OCI-LY7 (cell line): ENCODE measurements around the gene FDXACB1. TPM values are rescaled to one million over a fixed set of nuclear protein-coding genes. Genes with fewer than 3 reads are reported as not detected.

Source experiments
- BruUV-seq: library from RNA; stranded (reverse); fragments of 400-500 nt; replicated peaks from 2 replicates; lab custom pipeline; 2021; lab: Mats Ljungman, UMichigan
- CTCF ChIA-PET: fragments of 300-600 bp; sonication (Branson Sonifier 250); formaldehyde crosslinking; loops from one replicate; lab custom pipeline; 2022; ENCODE audit warnings: antibody characterized with exemption; ENCODE audit not compliant: unreplicated experiment; lab: Charles Lee
- POLR2A ChIA-PET: fragments of 300-600 bp; sonication (Branson Sonifier 250); formaldehyde crosslinking; loops from one replicate; lab custom pipeline; 2022; ENCODE audit warnings: antibody characterized with exemption; lab: Charles Lee
- DNase-seq: peaks from one replicate; pipeline ENCODE4 v3.0.0-alpha.2; 2015; ENCODE audit warnings: low spot score
- H2AFZ ChIP-seq: fragments of 200-600 bp; sonication (generic), shearing (Covaris generic); 2 replicates; pipeline ENCODE4 v1.6.1; 2014; ENCODE audit warnings: mild to moderate bottlenecking, antibody characterized with exemption, low read length, moderate library complexity
- H3K27ac ChIP-seq: fragments of 200-600 bp; sonication (generic); 2 replicates; pipeline ENCODE4 v1.5.1; 2014; ENCODE audit warnings: mixed run types, low read depth, mild to moderate bottlenecking, moderate library complexity, low read length, inconsistent platforms; ENCODE audit not compliant: poor library complexity, severe bottlenecking
- H3K36me3 ChIP-seq: fragments of 200-600 bp; sonication (generic); 2 replicates; pipeline ENCODE4 v1.6.1; 2014; ENCODE audit warnings: mild to moderate bottlenecking, antibody characterized with exemption, low read length, moderate library complexity, mixed read lengths; ENCODE audit not compliant: insufficient read depth
- H3K4me1 ChIP-seq: fragments of 200-600 bp; sonication (generic); 2 replicates; pipeline ENCODE4 v1.5.1; 2014; ENCODE audit warnings: mild to moderate bottlenecking, low read length; ENCODE audit not compliant: insufficient read depth, poor library complexity, severe bottlenecking
- H3K4me2 ChIP-seq: fragments of 200-600 bp; sonication (generic); 2 replicates; pipeline ENCODE4 v1.6.1; 2014; ENCODE audit warnings: mild to moderate bottlenecking, low read length
- H3K4me3 ChIP-seq: fragments of 200-600 bp; sonication (generic); 2 replicates; pipeline ENCODE4 v1.5.1; 2014; ENCODE audit warnings: mild to moderate bottlenecking, low read depth, low read length; ENCODE audit not compliant: poor library complexity, severe bottlenecking
- H3K79me2 ChIP-seq: fragments of 200-600 bp; sonication (generic); 2 replicates; pipeline ENCODE4 v1.6.1; 2016; ENCODE audit warnings: low read depth, mild to moderate bottlenecking, low read length, moderate library complexity, mixed read lengths; ENCODE audit not compliant: insufficient read depth
- H3K9me2 ChIP-seq: fragments of 200-600 bp; sonication (generic); 2 replicates; pipeline ENCODE4 v1.6.1; 2016; ENCODE audit warnings: mild to moderate bottlenecking, low read length, mixed read lengths; ENCODE audit not compliant: insufficient read depth
- H3K9me3 ChIP-seq: fragments of 200-600 bp; sonication (generic); 2 replicates; pipeline ENCODE4 v1.6.1; 2014; ENCODE audit warnings: mild to moderate bottlenecking, mixed run types, low read length, mixed read lengths
- H4K20me1 ChIP-seq: fragments of 200-600 bp; sonication (generic); 2 replicates; pipeline ENCODE4 v1.6.1; 2014; ENCODE audit warnings: mild to moderate bottlenecking, antibody characterized with exemption, low read length, moderate library complexity, mixed read lengths; ENCODE audit not compliant: insufficient read depth
- CTCF ChIP-seq: fragments of 200-600 bp; sonication (generic); conservative IDR thresholded peaks from 2 replicates; pipeline ENCODE4 v1.5.1; 2014; ENCODE audit warnings: mild to moderate bottlenecking, antibody characterized with exemption, low read length, moderate library complexity, mixed read lengths
- EZH2phosphoT487 ChIP-seq: fragments of 200-600 bp; sonication (generic); IDR thresholded peaks from 2 replicates; pipeline ENCODE4 v1.6.1; 2018; ENCODE audit warnings: low read depth, borderline replicate concordance, mild to moderate bottlenecking, mixed run types, antibody characterized with exemption, low read length, moderate library complexity, mixed read lengths
- intact Hi-C: fragments of 100-400 bp; cut with micrococcal nuclease; formaldehyde crosslinking; loops from one replicate; pipeline ENCODE4 v1.10.0; 2022; ENCODE audit not compliant: unreplicated experiment
- total RNA-seq, 2 experiments: library from RNA; depleted of rRNA in 1 of 2; stranded (reverse); fragments of >200 nt in 1 of 2; shearing (Covaris generic) in 1 of 2; gene quantifications; 2 replicates each; pipeline ENCODE4 v1.2.3, GENCODE V29; 2014 to 2022

Gene FDXACB1
- total RNA-seq, 2 experiments from 2014 or later, result 5.8 to 6.2 TPM

- no peaks in the 10 kb centered on the region for H3K79me2 ChIP-seq
- no peak overlapping the region for H3K4me3 ChIP-seq
- H3K4me1 ChIP-seq, result no peaks in the 10 kb centered on the region
- DNase-seq, result no peak
- intact Hi-C loops, result no loop called here
- no peaks in the 10 kb centered on the region for H4K20me1 ChIP-seq
- CTCF ChIA-PET, result no interaction called here
- peaks cover 14% of the 10 kb centered on the region; the same call in 1 of the 2 replicates for H3K36me3 ChIP-seq
- H3K27ac ChIP-seq, result no peak overlapping the region
- H2AFZ ChIP-seq, result no peak overlapping the region
- no peaks in the 10 kb centered on the region for H3K9me3 ChIP-seq
- no peak overlapping the region for H3K4me2 ChIP-seq
- POLR2A ChIA-PET, result interaction anchor here (0.6 kb wide), 1 partner anchor 52 kb away, joined by 3 read pairs; no protein-coding TSS in a partner anchor
- BruUV-seq, result no TSS peak
- TF ChIP-seq CTCF, result no peak
- no peak for TF ChIP-seq EZH2phosphoT487
- H3K9me2 ChIP-seq, result no peaks in the 10 kb centered on the region
Observed at GRCh38 chr11:111838054-111838453, 40.9 kb downstream of the FDXACB1 start.

- Histone ChIP-seq H3K9me3 (no peaks in the 10 kb centered on the region), H4K20me1 (no peaks in the 10 kb centered on the region), H3K4me2 (no peak overlapping the region), H3K36me3 (peaks cover 14% of the 10 kb centered on the region; the same call in 1 of the 2 replicates), H2AFZ (no peak overlapping the region), H3K9me2 (no peaks in the 10 kb centered on the region), H3K4me1 (no peaks in the 10 kb centered on the region), H3K79me2 (no peaks in the 10 kb centered on the region), H3K27ac (no peak overlapping the region), H3K4me3 (no peak overlapping the region)
- no peak for DNase-seq
- BruUV-seq, result no TSS peak
- TF ChIP-seq CTCF (no peak), EZH2phosphoT487 (no peak)
- ChIA-PET POLR2A (no interaction called here), CTCF (no interaction called here)
- intact Hi-C loops, result no loop called here
Observed at GRCh38 chr11:111837366-111837891, 41.5 kb downstream of the FDXACB1 start.

- H3K9me3 ChIP-seq, result no peaks in the 10 kb centered on the region
- no peak overlapping the region for H2AFZ ChIP-seq
- DNase-seq, result no peak
- POLR2A ChIA-PET, result no interaction called here
- H3K9me2 ChIP-seq, result no peaks in the 10 kb centered on the region
- H3K4me1 ChIP-seq, result no peaks in the 10 kb centered on the region
- intact Hi-C loops, result no loop called here
- TF ChIP-seq CTCF (no peak), EZH2phosphoT487 (no peak)
- H3K79me2 ChIP-seq, result no peaks in the 10 kb centered on the region
- no peaks in the 10 kb centered on the region for H4K20me1 ChIP-seq
- peaks cover 14% of the 10 kb centered on the region; the same call in 1 of the 2 replicates for H3K36me3 ChIP-seq
- CTCF ChIA-PET, result no interaction called here
- no peak overlapping the region for H3K4me3 ChIP-seq
- H3K4me2 ChIP-seq, result no peak overlapping the region
- H3K27ac ChIP-seq, result no peak overlapping the region
- BruUV-seq, result no TSS peak
Observed at GRCh38 chr11:111836721-111837120, 42.2 kb downstream of the FDXACB1 start.
